ENCODE data around the gene TFF1.

The TFF1 gene

GRCh38 chr21:42405064-42406013 is 39.0 kb upstream of the TFF1 start:
- TF ChIP-seq, protein P1, sequence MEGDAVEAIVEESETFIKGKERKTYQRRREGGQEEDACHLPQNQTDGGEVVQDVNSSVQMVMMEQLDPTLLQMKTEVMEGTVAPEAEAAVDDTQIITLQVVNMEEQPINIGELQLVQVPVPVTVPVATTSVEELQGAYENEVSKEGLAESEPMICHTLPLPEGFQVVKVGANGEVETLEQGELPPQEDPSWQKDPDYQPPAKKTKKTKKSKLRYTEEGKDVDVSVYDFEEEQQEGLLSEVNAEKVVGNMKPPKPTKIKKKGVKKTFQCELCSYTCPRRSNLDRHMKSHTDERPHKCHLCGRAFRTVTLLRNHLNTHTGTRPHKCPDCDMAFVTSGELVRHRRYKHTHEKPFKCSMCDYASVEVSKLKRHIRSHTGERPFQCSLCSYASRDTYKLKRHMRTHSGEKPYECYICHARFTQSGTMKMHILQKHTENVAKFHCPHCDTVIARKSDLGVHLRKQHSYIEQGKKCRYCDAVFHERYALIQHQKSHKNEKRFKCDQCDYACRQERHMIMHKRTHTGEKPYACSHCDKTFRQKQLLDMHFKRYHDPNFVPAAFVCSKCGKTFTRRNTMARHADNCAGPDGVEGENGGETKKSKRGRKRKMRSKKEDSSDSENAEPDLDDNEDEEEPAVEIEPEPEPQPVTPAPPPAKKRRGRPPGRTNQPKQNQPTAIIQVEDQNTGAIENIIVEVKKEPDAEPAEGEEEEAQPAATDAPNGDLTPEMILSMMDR (IDR thresholded peaks at IDR 0.05; ENCODE audit: extremely low read depth, missing control alignments): no peak
- no peak for DNase-seq (ENCODE audit: low spot score)

DNA sequence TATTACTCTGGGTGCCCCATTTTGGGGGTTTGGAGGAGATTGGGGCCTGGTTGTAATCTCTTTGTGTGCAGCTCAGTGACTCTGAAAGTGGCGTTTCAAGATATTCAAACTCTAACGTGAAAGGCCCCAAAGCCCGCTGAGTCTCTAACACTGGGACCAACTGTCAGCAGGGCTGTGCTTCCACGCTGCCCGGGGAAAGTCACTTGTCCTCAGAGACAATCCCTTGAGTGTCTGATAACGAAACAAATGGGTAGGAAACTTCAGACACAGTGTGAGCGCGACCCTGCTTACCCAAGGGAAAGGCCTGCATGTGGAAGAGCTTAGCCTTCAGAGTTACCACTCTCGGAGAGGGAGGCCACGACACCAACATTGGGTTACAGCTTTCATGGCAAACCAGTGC is 38.2 kb upstream of the TFF1 start:
- no peak for DNase-seq (ENCODE audit: low spot score)
- TF ChIP-seq, protein P1 (IDR thresholded peaks at IDR 0.05; ENCODE audit: extremely low read depth, missing control alignments): no peak

DNA sequence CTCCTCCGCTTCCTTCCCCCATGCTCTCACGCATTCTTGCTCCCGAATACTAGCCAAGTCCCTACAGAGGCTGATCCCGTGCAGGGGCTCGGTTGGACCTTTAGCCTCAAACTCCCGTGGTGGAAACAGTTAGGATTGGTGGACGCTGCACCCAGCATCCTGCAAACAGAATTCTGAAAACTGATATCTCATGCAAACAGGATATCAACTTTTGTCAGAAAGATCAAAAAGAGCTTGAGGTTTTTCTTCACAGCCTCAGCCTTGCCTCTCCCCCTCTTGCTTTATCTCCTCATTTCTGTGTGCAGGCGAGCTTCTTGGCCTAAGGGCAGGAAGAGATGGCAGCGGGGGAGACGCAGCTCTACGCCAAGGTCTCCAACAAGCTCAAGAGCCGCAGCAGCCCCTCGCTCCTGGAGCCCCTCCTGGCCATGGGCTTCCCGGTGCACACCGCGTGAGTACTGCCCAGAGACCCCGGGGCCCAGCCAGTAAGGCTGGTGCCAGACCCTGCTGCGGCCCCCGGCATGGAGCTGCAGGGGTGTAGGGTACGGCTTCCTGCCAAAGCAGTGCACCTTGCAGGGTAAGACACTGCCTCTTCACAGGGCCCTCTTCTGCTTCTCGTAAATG is 37.4 kb upstream of the TFF1 start, which contains the start of gene UBASH3A:
Gene UBASH3A, plus strand, starts transcription at position 292 of the 621 bp plus-strand sequence. Its CDS starts 44 bp downstream, at position 336.
- DNase-seq (ENCODE audit: low spot score): no peak
- TF ChIP-seq, protein P1 (IDR thresholded peaks at IDR 0.05; ENCODE audit: extremely low read depth, missing control alignments): no peak

GRCh38 chr21:42401820-42402251 is 35.5 kb upstream of the TFF1 start:
- DNase-seq (ENCODE audit: low spot score): no peak
- TF ChIP-seq, protein P1 (IDR thresholded peaks at IDR 0.05; ENCODE audit: extremely low read depth, missing control alignments): no peak

- TF ChIP-seq, protein P1 (IDR thresholded peaks at IDR 0.05; ENCODE audit: extremely low read depth, missing control alignments): no peak
- no peak for DNase-seq (ENCODE audit: low spot score)
Measured at GRCh38 chr21:42401154-42401553, 34.8 kb upstream of the TFF1 start.

GRCh38 chr21:42400525-42400924 is 34.2 kb upstream of the TFF1 start:
- no peak for DNase-seq (ENCODE audit: low spot score)
- TF ChIP-seq, protein P1 (IDR thresholded peaks at IDR 0.05; ENCODE audit: extremely low read depth, missing control alignments): no peak
